MM.1S (cell line): Measurements from ENCODE around the gene TOR4A.

Source experiments
- DNase-seq: peaks from one replicate; pipeline ENCODE4 v3.0.0-alpha.2; 2015
- H2AFZ ChIP-seq: fragments of 300-600 bp; sonication (generic); 2 replicates; pipeline ENCODE4 v1.6.0; 2016; ENCODE audit warnings: antibody characterized with exemption, low read length
- H3F3A ChIP-seq: fragments of 300-600 bp; sonication (generic); 2 replicates; pipeline ENCODE4 v1.6.1; 2016; ENCODE audit warnings: mild to moderate bottlenecking, antibody characterized with exemption, low read length, moderate library complexity, mixed read lengths; ENCODE audit not compliant: insufficient read depth
- H3K27ac ChIP-seq: fragments of 300-600 bp; sonication (generic); 2 replicates; pipeline ENCODE4 v1.5.1; 2016; ENCODE audit warnings: mild to moderate bottlenecking, low read length
- H3K27me3 ChIP-seq: fragments of 300-600 bp; sonication (generic); replicated peaks from 2 replicates; pipeline ENCODE4 v1.6.0; 2016; ENCODE audit warnings: low read length; ENCODE audit not compliant: insufficient read depth
- H3K36me3 ChIP-seq: fragments of 300-600 bp; sonication (generic); replicated peaks from 2 replicates; pipeline ENCODE4 v1.6.1; 2016; ENCODE audit warnings: mild to moderate bottlenecking, low read length, mixed read lengths; ENCODE audit not compliant: insufficient read depth
- H3K4me1 ChIP-seq: fragments of 300-600 bp; sonication (generic); 2 replicates; pipeline ENCODE4 v1.6.1; 2016; ENCODE audit warnings: low read length, mixed read lengths
- H3K4me2 ChIP-seq: fragments of 300-600 bp; sonication (generic); 2 replicates; pipeline ENCODE4 v1.6.0; 2016; ENCODE audit warnings: low read depth, low read length
- H3K4me3 ChIP-seq: fragments of 300-600 bp; sonication (generic); 2 replicates; pipeline ENCODE4 v1.5.1; 2016; ENCODE audit warnings: low read length, mixed read lengths
- H3K79me2 ChIP-seq: fragments of 300-600 bp; sonication (generic); 2 replicates; pipeline ENCODE4 v1.6.1; 2016; ENCODE audit warnings: mixed run types, low read length, mixed read lengths
- H3K9ac ChIP-seq: fragments of 300-600 bp; sonication (generic); 2 replicates; pipeline ENCODE4 v1.6.1; 2016; ENCODE audit warnings: low read length, mixed read lengths
- H3K9me2 ChIP-seq: fragments of 300-600 bp; sonication (generic); replicated peaks from 2 replicates; pipeline ENCODE4 v1.6.1; 2016; ENCODE audit warnings: mild to moderate bottlenecking, low read length, mixed read lengths; ENCODE audit not compliant: insufficient read depth
- H3K9me3 ChIP-seq: fragments of 300-600 bp; sonication (generic); replicated peaks from 2 replicates; pipeline ENCODE4 v1.6.1; 2016; ENCODE audit warnings: mild to moderate bottlenecking, low read length, mixed read lengths; ENCODE audit not compliant: insufficient read depth
- H4K20me1 ChIP-seq: fragments of 300-600 bp; sonication (generic); 2 replicates; pipeline ENCODE4 v1.6.1; 2016; ENCODE audit warnings: mild to moderate bottlenecking, low read length, moderate library complexity, mixed read lengths; ENCODE audit not compliant: insufficient read depth
- EZH2 ChIP-seq: fragments of 300-600 bp; sonication (generic); optimal IDR thresholded peaks from 2 replicates; pipeline ENCODE3; 2017; ENCODE audit warnings: low read depth, mild to moderate bottlenecking, antibody characterized with exemption, low read length, mixed read lengths
- EZH2phosphoT487 ChIP-seq: fragments of 300-600 bp; sonication (generic); IDR thresholded peaks from 2 replicates; pipeline ENCODE4 v1.6.1; 2018; ENCODE audit warnings: antibody characterized with exemption, low read length
- TF ChIP-seq, protein P1 (sequence below): fragments of 300-600 bp; sonication (generic); IDR thresholded peaks from 2 replicates; pipeline ENCODE4 v1.5.1; 2016; ENCODE audit warnings: antibody characterized with exemption, low read length, mixed read lengths

TOR4A gene

DNA sequence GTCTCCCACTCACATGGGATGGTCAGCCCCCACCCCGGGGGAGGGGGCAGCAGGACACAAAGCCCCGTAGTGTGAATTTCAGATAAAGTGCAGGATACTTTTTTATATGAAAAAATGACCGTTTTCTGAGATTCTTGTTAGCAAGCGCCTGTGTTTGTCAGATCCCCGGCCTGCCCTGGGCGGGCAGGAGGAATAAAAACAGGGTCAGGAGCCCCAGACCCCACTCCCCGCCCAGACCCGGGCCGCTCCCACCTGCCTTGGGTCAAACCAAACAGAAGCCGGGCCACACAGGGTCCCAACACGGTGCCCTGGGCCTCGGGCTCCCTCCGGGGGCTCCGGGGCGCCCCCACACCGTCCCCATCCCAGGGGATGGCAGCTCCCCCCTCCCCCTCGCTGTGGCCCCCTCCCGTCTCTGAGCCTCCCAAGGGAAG is 38.1 kb downstream of the TOR4A start:
- no peak overlapping the region for H3K4me2 ChIP-seq
- no peaks in the 10 kb centered on the region for H4K20me1 ChIP-seq
- no peaks in the 10 kb centered on the region for H3K36me3 ChIP-seq
- no peak for DNase-seq
- no peaks in the 10 kb centered on the region for H3K9me3 ChIP-seq
- no peak overlapping the region for H3K27ac ChIP-seq
- H3K4me1 ChIP-seq = no peaks in the 10 kb centered on the region; the same call in 1 of the 2 replicates
- no peaks in the 10 kb centered on the region for H3F3A ChIP-seq
- no peak overlapping the region for H3K4me3 ChIP-seq
- H3K27me3 ChIP-seq = peaks cover 70% of the 10 kb centered on the region
- H2AFZ ChIP-seq = no peak overlapping the region
- H3K9ac ChIP-seq = no peak overlapping the region
- no peak for TF ChIP-seq EZH2
- TF ChIP-seq, protein P1, sequence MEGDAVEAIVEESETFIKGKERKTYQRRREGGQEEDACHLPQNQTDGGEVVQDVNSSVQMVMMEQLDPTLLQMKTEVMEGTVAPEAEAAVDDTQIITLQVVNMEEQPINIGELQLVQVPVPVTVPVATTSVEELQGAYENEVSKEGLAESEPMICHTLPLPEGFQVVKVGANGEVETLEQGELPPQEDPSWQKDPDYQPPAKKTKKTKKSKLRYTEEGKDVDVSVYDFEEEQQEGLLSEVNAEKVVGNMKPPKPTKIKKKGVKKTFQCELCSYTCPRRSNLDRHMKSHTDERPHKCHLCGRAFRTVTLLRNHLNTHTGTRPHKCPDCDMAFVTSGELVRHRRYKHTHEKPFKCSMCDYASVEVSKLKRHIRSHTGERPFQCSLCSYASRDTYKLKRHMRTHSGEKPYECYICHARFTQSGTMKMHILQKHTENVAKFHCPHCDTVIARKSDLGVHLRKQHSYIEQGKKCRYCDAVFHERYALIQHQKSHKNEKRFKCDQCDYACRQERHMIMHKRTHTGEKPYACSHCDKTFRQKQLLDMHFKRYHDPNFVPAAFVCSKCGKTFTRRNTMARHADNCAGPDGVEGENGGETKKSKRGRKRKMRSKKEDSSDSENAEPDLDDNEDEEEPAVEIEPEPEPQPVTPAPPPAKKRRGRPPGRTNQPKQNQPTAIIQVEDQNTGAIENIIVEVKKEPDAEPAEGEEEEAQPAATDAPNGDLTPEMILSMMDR = no peak
- TF ChIP-seq EZH2phosphoT487 = no peak
- no peaks in the 10 kb centered on the region for H3K9me2 ChIP-seq
- no peaks in the 10 kb centered on the region for H3K79me2 ChIP-seq

- Histone ChIP-seq H3K4me2 (peak overlapping the region; percentile 21; the same call in 1 of the 2 replicates), H4K20me1 (no peaks in the 10 kb centered on the region), H3K27me3 (peaks cover 77% of the 10 kb centered on the region), H3F3A (no peaks in the 10 kb centered on the region), H3K9me3 (no peaks in the 10 kb centered on the region), H2AFZ (no peak overlapping the region), H3K4me1 (no peaks in the 10 kb centered on the region), H3K79me2 (no peaks in the 10 kb centered on the region), H3K9me2 (no peaks in the 10 kb centered on the region), H3K4me3 (no peak overlapping the region), H3K9ac (no peak overlapping the region), H3K36me3 (no peaks in the 10 kb centered on the region), H3K27ac (no peak overlapping the region)
- no peak for TF ChIP-seq EZH2
- TF ChIP-seq EZH2phosphoT487 = no peak
- TF ChIP-seq, protein P1 = no peak
- DNase-seq = no peak
Measured at GRCh38 chr9:137316012-137316981, 38.8 kb downstream of the TOR4A start.

GRCh38 chr9:137317021-137317717 is 39.6 kb downstream of the TOR4A start:
- Histone ChIP-seq H4K20me1 (no peaks in the 10 kb centered on the region), H3K9me3 (no peaks in the 10 kb centered on the region), H3K9ac (no peak overlapping the region), H3K4me2 (no peak overlapping the region), H3K4me1 (no peaks in the 10 kb centered on the region), H3K27me3 (peaks cover 86% of the 10 kb centered on the region), H3K36me3 (no peaks in the 10 kb centered on the region), H3K27ac (no peak overlapping the region), H3K9me2 (no peaks in the 10 kb centered on the region), H3F3A (no peaks in the 10 kb centered on the region), H2AFZ (no peak overlapping the region), H3K79me2 (no peaks in the 10 kb centered on the region), H3K4me3 (no peak overlapping the region)
- TF ChIP-seq, protein P1 = no peak
- TF ChIP-seq EZH2 = no peak
- TF ChIP-seq EZH2phosphoT487 = no peak
- DNase-seq = no peak
